Measurements from ENCODE around the gene EPHA4.

EPHA4 gene

DNA sequence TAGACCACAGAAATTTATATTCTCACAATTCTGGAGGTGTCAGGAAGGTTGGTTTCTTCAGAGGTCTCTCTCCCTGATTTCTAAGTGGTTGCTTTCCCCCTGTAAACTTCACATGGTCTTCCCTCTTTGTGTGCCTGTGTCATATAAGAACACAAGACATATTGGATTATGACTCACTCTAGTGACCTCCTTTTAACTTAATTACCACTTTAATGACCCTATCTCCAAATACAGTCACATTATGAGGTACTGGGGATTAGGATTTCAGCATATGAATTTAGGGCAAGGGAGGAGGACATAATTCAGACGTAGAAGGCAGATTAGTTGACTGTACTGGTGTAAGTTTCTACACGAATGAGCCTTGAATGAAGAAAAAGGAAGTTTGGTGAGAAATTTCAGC, 38.2 kb upstream of the EPHA4 start:
- H3K4me3 ChIP-seq (ENCODE audit: low read depth, low read length) = no peak overlapping the region
- TF ChIP-seq, protein P1, sequence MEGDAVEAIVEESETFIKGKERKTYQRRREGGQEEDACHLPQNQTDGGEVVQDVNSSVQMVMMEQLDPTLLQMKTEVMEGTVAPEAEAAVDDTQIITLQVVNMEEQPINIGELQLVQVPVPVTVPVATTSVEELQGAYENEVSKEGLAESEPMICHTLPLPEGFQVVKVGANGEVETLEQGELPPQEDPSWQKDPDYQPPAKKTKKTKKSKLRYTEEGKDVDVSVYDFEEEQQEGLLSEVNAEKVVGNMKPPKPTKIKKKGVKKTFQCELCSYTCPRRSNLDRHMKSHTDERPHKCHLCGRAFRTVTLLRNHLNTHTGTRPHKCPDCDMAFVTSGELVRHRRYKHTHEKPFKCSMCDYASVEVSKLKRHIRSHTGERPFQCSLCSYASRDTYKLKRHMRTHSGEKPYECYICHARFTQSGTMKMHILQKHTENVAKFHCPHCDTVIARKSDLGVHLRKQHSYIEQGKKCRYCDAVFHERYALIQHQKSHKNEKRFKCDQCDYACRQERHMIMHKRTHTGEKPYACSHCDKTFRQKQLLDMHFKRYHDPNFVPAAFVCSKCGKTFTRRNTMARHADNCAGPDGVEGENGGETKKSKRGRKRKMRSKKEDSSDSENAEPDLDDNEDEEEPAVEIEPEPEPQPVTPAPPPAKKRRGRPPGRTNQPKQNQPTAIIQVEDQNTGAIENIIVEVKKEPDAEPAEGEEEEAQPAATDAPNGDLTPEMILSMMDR (IDR thresholded peaks at IDR 0.05; ENCODE audit: low read depth, low read length) = no peak

DNA sequence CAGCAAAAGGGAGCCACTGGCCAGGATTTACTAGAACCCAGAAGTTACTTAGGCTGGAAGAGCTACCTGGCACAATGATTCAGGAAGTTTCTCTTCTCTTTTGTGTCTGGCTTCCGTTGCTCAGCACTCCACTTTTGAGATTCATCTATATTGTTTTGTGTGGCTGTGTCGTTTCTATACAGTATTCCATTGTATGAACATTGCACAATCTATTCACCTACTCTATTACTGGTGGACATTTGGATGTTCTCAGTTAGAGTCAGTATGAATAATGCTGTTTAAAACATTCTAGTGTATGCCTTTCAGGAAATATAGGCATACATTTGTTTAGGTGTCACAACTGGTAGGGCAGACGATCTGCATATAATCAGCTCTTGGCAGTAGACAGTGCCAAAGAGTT, 36.3 kb upstream of the EPHA4 start:
- TF ChIP-seq, protein P1 (IDR thresholded peaks at IDR 0.05; ENCODE audit: low read depth, low read length) = no peak
- no peak overlapping the region for H3K4me3 ChIP-seq (ENCODE audit: low read depth, low read length)

DNA sequence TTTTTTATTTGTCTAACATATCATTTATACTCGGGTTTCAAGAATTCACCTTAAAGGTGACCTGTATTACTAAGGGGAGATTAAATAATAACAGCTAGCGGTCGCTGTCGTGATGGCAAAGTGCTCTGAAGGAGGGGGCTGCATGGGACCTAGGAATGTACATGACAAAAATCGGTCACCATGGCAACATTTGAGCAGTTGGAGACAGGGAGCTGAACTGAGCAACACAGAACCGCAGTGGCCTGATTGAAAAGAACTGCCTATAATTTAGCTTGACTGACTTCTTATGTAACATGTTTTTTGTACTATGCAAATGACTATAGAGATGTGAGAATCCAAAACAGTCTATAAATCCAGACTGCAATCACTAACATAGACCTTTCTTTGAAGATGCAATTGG, 34.3 kb upstream of the EPHA4 start:
- H3K4me3 ChIP-seq (ENCODE audit: low read depth, low read length) = no peak overlapping the region
- TF ChIP-seq, protein P1 (IDR thresholded peaks at IDR 0.05; ENCODE audit: low read depth, low read length) = no peak

DNA sequence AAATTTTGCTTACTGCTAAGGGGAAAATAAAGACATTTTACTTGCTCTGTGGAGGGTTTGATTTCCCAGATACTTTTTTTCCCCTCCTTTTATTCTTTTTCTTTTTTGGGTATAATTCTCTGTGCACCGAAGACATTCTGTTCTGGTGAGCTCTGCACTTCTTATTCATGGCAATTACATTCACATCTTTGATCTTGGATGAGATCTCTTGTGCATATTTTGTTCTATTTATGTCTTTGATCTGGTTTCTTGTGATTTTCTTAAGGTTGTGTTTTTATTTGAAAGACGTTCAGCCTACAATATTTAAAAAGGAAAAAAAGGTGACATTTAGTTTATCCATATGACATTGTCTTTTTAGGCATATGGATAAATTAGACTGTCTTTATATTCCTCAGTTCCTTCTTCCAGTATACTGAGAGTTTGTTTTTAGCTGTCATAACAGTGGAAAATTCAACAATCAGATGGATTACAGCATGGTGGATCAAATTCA, 33.7 kb upstream of the EPHA4 start:
- TF ChIP-seq, protein P1 (IDR thresholded peaks at IDR 0.05; ENCODE audit: low read depth, low read length) = no peak
- no peak overlapping the region for H3K4me3 ChIP-seq (ENCODE audit: low read depth, low read length)

DNA sequence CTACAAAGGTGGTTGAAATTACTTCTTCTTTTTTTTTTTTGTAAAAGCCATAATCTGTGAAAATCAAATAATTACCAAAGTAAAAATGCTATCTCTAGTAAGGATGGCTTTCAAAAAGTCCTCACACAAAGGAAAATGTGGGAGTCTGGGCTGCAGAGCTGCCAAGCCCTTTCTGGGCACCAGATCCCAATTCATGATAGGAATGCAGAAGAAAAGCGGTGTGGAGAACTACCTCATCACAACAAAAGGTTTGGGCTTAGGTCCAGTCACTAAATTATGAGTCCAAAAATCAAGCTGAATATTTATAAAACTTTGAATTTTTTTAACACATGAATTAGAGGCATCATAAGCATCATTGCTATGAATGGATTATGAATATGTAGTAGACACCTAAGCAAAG, 30.8 kb upstream of the EPHA4 start:
- H3K4me3 ChIP-seq (ENCODE audit: low read depth, low read length) = no peak overlapping the region
- TF ChIP-seq, protein P1 (IDR thresholded peaks at IDR 0.05; ENCODE audit: low read depth, low read length) = no peak

DNA sequence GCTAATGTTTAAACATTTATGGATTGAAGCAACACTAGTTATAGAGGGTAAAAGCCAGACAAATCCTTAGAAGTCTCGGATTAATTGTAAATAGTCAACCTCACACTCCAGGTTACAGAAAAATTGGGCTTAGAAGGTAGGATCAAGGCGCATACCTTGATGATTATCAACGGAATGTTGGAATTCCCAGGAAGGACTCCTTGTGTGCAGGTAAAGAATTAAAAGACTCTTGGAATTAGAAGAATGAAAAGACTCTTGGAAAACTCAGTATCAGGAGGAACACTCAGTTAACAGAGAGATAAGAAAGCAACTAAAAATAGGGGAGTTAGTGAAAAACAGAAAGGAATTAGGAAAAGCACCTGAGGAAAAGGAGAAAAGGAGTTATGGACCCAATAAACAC, 29.3 kb upstream of the EPHA4 start:
- TF ChIP-seq, protein P1 (IDR thresholded peaks at IDR 0.05; ENCODE audit: low read depth, low read length) = no peak
- no peak overlapping the region for H3K4me3 ChIP-seq (ENCODE audit: low read depth, low read length)

DNA sequence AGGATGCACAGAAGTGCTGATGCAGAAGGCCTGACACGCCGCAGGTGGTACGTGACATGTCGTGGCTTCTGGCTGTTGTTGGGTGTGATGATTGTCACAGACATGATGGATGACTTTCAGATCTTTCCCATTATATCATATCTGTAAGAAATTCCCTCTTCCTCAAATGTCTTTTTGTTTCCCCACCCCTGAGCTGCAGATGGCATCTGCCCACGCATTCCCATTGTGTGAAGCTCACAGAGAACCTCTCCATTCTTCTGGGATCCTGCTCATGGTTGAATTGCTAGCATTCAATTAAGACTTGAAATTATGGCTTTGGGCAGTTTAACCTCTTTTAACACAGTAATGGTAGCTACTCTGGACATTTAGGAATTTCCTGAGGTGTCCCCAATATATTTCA, 28.3 kb upstream of the EPHA4 start:
- H3K4me3 ChIP-seq (ENCODE audit: low read depth, low read length) = no peak overlapping the region
- TF ChIP-seq, protein P1 (IDR thresholded peaks at IDR 0.05; ENCODE audit: low read depth, low read length) = no peak

Measured in WI38 (cell line).